Nephron (organoid): ENCODE measurements around the gene RTN4.
A peak's percentile ranks its signal among the peaks of the same experiment; 100 is the strongest.

Experiments
- H3K27ac Mint-ChIP-seq, 3 experiments: 2 replicates each; pipeline ENCODE4 v1.8.0; 2020; ENCODE audit warnings: mixed read lengths in 3 of 3, mild to moderate bottlenecking in 2 of 3, moderate library complexity in 1 of 3
- H3K27me3 Mint-ChIP-seq: 2 replicates; pipeline ENCODE4 v1.8.0; 2021; ENCODE audit warnings: low read depth, mild to moderate bottlenecking, moderate library complexity, mixed read lengths
- H3K36me3 Mint-ChIP-seq: 2 replicates; pipeline ENCODE4 v1.8.0; 2020; ENCODE audit warnings: low read depth, mixed read lengths
- H3K4me1 Mint-ChIP-seq: 2 replicates; pipeline ENCODE4 v1.8.0; 2020; ENCODE audit warnings: mixed read lengths
- H3K4me3 Mint-ChIP-seq, 3 experiments: 2 replicates each; pipeline ENCODE4 v1.8.0; 2020; ENCODE audit warnings: mild to moderate bottlenecking in 3 of 3, mixed read lengths in 3 of 3, moderate library complexity in 2 of 3
- H3K9me3 Mint-ChIP-seq: 2 replicates; pipeline ENCODE4 v1.8.0; 2020; ENCODE audit warnings: mixed read lengths
- CTCF ChIP-seq, 3 experiments: fragments of 200-600 bp; sonication (generic); IDR thresholded peaks; one replicate each; pipeline ENCODE4 v1.5.0; 2021; ENCODE audit warnings: antibody characterized with exemption in 3 of 3; ENCODE audit not compliant: unreplicated experiment in 3 of 3

RTN4 gene

GRCh38 chr2:55088400-55088799 is 38.1 kb upstream of the RTN4 start:
- no peaks in the 10 kb centered on the region for H3K36me3 Mint-ChIP-seq
- peaks cover 29% of the 10 kb centered on the region for H3K4me1 Mint-ChIP-seq
- no peak for TF ChIP-seq CTCF (IDR thresholded peaks at IDR 0.05; ENCODE audit: unreplicated experiment in 3 of 3)
- peak overlapping the region in 2 of 3 experiments; percentile 15 to 40 for H3K27ac Mint-ChIP-seq
- no peak overlapping the region for H3K4me3 Mint-ChIP-seq
- no peaks in the 10 kb centered on the region for H3K9me3 Mint-ChIP-seq
- no peaks in the 10 kb centered on the region for H3K27me3 Mint-ChIP-seq

- H3K36me3 Mint-ChIP-seq: no peaks in the 10 kb centered on the region
- H3K27ac Mint-ChIP-seq: peak overlapping the region in 1 of 3 experiments; percentile 15
These were observed 37.7 kb upstream of the RTN4 start for GRCh38 chr2:55087936-55088335.

GRCh38 chr2:55087501-55087900 is 37.2 kb upstream of the RTN4 start:
- no peak overlapping the region for H3K4me3 Mint-ChIP-seq
- H3K4me1 Mint-ChIP-seq: peaks cover 28% of the 10 kb centered on the region
- H3K9me3 Mint-ChIP-seq: no peaks in the 10 kb centered on the region
- H3K27ac Mint-ChIP-seq: no peak overlapping the region
- no peaks in the 10 kb centered on the region for H3K36me3 Mint-ChIP-seq
- no peaks in the 10 kb centered on the region for H3K27me3 Mint-ChIP-seq
- no peak for TF ChIP-seq CTCF (IDR thresholded peaks at IDR 0.05; ENCODE audit: unreplicated experiment in 3 of 3)

More at GRCh38 chr2:55087936-55088335, 37.7 kb upstream of the RTN4 start:
- TF ChIP-seq CTCF (IDR thresholded peaks at IDR 0.05; ENCODE audit: unreplicated experiment in 3 of 3): no peak
- no peak overlapping the region for H3K4me3 Mint-ChIP-seq
- H3K9me3 Mint-ChIP-seq: no peaks in the 10 kb centered on the region
- H3K27me3 Mint-ChIP-seq: no peaks in the 10 kb centered on the region
- H3K4me1 Mint-ChIP-seq: peaks cover 28% of the 10 kb centered on the region

GRCh38 chr2:55085113-55086040 is 35.1 kb upstream of the RTN4 start:
- peaks cover 3% of the 10 kb centered on the region for H3K9me3 Mint-ChIP-seq
- no peak overlapping the region for H3K4me3 Mint-ChIP-seq
- H3K36me3 Mint-ChIP-seq: no peaks in the 10 kb centered on the region
- no peak for TF ChIP-seq CTCF (IDR thresholded peaks at IDR 0.05; ENCODE audit: unreplicated experiment in 3 of 3)
- H3K27me3 Mint-ChIP-seq: no peaks in the 10 kb centered on the region
- H3K4me1 Mint-ChIP-seq: peaks cover 19% of the 10 kb centered on the region
- H3K27ac Mint-ChIP-seq: no peak overlapping the region

GRCh38 chr2:55084641-55085040 is 34.4 kb upstream of the RTN4 start:
- Mint-ChIP-seq H3K4me3 (no peak overlapping the region), H3K27ac (no peak overlapping the region), H3K9me3 (peaks cover 7% of the 10 kb centered on the region), H3K4me1 (peaks cover 12% of the 10 kb centered on the region), H3K27me3 (no peaks in the 10 kb centered on the region), H3K36me3 (no peaks in the 10 kb centered on the region)
- no peak for TF ChIP-seq CTCF (IDR thresholded peaks at IDR 0.05; ENCODE audit: unreplicated experiment in 3 of 3)
